Stimulated activated CD8-positive, alpha-beta memory T cell treated with anti-CD3 and anti-CD28 coated beads, Interleukin-2, amount 100 ng/mL, for 1 hour (primary cell): ENCODE data around the gene ZNF524.

Experiments
- DNase-seq, 2 donors: peaks; one replicate each; pipeline ENCODE4 v3.0.0-alpha.2; 2020; ENCODE audit warnings: low read depth in 2 of 2

ZNF524 gene

DNA sequence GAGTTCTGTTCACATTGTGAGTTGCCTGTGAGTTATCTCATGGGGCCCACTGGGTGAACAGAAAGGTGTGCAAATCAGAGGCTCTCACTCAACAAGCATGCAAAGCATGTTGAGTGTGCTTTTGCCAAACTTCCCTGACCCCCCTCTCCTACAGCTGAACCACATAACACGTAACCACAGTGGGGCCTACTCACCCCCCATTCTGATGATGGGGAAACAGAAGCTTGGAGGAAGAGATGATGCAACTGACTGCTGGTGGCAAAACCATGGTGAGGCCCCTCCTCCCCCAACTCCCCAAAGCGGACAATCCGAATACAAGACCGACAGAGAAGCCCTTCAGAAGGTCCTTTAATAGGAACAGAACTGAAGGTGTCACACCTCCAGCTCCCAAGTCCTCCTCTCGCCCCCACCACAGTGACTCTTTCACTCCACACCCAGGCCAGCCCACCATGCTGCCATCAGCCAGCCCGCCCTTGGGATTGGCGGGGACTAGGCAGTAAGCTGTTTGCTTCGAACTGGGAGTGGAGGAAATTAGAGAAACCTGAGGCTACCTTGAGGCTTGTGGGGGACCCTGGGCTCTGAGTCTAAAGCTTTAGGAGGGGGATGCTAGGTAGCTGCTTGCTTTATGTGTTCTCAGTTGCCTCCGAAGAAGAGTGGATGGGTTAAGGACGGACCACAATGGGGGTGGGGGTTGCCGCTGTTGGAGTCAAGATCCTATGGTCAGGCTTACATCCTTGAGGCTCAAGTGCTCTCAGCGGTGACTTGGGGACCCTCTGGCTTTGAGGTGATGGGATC, 20.5 kb downstream of the ZNF524 start:
- DNase-seq, result no peak

DNA sequence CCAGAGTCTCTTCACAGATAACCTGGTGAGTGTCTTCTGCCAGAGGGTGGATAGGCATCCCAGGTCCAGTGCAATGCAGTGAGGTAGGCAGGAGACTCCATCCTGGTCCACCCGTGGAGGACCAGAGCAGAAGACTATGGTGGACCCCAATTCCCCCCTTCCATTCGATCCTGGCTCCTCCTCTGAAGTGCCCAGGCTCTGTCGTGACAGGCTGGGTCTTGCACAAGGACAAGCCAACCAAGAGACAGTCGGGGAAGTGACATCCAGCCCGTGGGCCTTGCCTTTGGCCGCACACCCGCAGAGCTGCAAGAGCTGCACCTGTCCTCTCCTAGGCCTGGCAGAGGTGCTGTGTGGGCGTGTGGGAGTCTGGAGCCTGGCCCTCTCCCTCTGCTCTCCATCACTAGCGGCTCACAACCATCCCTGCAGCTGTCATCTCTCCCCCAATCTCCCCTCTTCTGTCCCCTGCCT, 21.2 kb downstream of the ZNF524 start:
- DNase-seq, result no peak

DNA sequence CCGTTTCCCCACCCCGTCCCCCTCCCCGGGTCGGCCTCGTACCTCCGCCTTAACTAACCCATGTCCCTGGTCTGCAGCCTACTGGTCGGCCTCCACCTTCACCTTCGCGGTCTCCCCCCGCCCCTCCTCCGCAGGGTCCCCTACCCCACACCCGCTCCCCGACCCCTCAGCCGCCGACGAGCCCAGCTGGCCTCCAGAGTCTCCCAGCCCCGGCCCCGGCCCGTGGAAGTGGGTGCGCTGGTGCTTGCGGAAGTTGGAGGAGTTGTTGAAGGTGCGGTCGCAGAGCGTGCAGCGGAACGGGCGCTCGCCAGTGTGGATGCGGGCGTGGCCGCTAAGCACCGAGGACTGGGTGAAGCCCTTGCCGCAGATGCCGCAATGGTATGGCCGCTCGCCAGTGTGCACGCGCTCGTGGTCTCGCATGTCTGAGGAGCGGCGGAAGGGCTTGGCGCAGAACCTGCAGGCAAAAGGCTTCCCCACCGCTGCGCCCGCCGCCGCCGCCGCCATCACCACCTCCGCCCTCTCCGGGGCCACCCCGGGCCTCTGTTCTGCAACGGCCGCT, 21.7 kb downstream of the ZNF524 start:
- DNase-seq, result no peak

DNA sequence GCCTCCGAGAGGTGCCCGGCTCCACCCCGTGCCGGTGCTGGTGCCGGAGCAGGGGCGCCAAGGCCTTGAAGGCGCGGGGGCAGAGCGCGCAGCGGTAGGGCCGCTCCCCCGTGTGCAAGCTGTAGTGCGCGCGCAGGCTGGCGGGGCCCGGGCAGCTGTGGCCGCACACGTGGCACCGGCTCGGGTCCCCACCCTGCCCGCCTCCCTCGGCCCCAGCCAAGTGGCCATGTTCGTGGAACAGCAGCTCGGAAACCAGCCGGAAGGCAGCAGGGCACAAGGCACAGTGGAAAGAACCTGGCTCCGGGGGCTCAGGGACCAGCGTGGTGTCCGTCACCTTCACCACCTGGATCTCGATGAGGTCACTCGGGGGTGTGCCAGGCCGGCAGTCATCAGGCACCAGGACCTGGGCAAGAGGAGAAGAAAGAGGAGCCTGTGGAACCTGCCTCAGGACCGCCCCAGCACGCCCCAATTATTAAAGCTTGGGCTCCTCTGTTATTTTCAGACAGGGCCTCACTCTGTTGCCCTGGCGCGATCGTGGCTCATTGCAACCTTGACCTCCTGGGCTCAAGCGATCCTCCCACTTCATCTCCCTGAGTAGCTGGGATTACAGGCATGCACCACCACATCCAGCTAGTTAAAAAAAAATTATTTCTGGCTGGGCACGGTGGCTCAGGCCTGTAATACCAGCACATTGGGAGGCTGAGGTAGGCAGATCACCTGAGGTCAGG, 22.3 kb downstream of the ZNF524 start:
- DNase-seq, result no peak

DNA sequence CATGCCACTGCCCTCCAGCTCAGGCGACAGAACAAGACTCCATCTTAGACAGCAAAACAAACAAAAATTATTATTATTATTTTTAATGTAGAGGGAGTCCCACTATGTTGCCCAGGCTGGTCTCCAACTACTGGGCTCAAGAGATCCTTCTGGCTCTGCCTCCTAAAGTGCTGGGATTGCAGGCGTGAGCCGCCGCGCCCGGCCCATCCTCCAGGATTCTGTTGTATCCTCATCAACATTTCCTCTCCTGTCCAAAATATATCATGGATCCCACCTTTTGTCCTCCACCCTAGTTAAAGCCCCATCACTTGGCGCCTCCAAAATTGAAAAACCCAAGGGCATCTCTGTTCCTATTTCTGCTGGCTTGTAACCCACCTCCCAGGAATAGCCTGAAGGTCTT, 23.0 kb downstream of the ZNF524 start:
- no peak for DNase-seq

DNA sequence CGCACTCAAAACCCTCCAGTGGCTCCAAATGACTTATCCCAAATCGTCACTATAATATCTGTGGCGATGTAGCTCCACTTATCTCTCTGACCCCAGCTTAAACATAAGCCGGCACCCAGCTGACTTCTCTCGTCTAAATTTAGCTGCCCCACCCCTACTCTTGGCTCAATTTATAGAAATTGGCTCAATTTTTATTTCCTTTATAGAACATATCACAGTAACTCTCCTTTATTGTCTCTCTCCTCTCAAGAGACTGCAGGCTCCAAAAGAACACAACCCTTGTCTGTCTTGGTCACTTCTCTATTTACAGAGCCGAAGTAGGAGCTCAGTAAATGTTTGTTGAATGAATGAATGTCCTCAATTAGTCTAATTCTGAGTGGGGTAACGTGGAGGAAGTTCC, 23.5 kb downstream of the ZNF524 start:
- no peak for DNase-seq

DNA sequence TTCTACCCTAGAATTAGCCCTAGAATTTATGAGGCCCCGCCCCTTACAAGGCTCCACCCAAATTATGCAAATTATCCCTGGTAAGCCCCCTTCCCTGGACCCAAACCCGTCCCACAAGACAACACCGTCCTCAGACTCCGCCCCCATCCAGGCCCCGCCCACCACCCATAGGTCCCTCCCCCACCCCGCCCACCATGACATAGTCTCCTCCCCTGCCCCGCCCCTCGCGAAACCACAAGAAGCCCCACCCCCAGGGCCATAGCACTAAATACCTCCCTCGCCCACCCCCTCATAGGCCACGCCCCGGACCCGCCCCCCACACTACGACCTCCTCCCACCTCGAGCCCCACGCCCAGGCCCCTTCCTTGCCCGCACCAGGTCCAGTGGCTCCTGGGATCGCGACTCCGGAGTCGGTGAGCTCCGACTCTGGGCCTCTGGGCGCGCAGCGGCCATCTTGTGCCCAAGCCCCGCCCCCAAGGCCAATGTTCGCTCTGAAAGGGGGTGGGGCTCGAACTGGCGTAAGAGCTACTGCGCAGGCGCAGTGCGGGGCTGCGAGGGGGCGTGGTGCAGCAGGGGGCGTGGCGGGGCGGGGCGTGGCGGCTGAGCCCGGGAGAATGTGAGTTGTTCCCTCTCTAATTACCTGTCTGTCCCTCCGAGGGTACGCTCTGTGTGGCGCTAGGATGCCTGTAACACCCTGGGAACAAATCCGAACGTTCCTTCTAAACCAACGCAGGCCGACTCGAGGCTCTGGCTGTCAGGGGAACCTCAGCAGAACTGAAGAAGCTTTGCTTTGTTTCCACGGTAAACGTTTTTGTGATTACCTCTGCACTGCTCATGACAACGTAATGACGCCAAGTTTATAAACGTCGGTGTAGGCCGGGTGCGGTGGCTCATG, 24.3 kb downstream of the ZNF524 start, which contains the start of gene ZNF784:
ZNF784 (minus strand) TSS at position 458 of the 895 bp plus-strand sequence; CDS start at position 453, 5 bp downstream.
- DNase-seq, result peak; percentile 88 to 94

DNA sequence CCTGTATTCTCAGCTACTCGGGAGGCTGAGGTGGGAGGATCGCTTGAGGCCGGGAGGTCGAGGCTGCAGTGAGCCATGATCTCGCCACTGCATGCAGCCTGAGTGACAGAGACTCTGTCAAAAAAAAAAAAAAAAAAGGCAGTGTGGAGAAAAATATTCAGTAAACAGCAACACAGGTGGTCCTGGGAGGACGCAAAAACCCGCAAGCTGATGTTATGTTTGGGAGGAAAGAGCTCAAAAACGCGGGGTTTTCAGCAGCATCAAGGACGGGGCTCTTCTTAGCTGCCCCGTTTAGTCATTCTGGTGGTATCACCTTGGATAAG, 24.9 kb downstream of the ZNF524 start:
- DNase-seq, result no peak

DNA sequence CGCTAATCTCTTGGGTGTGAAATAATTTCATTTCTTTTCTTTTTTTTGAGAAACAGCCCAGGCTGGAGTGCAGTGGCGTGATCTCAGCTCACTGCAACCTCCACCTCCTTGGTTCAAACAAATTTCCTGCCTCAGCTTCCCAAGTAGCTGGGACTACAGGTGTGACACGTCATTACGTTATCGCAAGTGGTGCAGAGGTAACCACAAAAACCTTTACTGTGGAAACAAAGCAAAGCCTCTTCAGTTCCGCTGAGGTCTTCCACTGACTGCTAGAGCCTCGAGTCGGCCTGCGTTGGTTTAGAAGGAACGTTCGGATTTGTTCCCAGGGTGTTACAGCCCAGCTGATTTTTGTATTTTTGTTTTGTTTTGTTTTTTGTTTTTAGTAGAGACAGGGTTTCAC, 26.3 kb downstream of the ZNF524 start:
- DNase-seq, result no peak

DNA sequence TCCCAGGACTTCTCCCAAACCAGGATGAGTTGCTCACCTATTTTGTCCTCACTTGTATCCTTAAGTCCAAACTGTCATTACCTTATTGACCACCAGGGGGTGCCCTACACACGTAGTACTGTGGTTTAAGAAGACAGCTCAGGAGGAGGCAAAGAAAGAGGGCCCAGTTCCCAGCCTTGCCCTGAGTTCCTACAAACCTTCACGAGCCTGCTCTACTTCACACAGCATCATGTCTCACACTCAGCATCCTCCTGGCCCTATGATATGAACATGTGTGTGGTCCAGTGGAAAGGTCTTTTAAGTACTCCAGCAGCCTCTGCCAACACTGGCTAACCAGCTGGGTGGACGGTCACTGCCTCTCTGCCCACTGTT, 32.4 kb downstream of the ZNF524 start:
- DNase-seq, result peak; percentile 67 to 80

DNA sequence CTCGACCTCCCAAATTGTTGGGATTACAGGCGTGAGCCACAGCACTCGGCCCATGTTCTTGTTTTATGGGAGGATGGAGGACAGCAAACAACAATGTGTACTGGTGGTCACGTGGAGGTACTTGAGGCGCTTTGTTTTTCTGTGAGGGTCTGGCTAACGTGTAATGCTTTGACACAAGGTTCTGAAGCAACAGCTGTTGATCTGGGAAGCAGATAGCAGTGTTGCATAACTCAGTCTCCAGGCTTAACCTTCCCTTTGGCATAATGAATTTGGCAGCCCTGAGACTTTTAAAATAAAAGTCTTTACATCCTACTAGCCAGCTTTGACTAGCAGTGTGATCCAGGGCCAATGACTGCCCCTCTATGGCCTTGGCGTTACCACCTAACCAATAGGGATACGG, 33.8 kb downstream of the ZNF524 start:
- no peak for DNase-seq

DNA sequence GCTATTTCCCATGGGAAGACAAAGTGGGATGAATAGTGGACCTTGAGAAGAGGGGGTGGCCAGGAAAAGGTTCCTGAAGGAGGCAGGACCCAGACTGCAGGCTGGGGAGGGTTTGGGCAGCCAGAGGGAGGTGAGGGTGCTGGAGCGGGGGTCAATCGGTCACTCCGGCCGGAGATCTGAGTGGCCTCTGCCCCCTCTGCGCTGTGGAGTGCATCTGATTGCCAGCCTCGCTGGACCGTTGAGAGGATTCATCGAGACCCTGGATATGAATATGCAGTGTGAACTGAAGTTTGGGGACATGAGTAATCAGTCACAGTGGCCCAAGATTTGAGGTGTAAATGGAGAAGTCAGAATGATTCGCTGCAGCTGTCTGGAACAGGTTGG, 35.2 kb downstream of the ZNF524 start:
- no peak for DNase-seq

DNA sequence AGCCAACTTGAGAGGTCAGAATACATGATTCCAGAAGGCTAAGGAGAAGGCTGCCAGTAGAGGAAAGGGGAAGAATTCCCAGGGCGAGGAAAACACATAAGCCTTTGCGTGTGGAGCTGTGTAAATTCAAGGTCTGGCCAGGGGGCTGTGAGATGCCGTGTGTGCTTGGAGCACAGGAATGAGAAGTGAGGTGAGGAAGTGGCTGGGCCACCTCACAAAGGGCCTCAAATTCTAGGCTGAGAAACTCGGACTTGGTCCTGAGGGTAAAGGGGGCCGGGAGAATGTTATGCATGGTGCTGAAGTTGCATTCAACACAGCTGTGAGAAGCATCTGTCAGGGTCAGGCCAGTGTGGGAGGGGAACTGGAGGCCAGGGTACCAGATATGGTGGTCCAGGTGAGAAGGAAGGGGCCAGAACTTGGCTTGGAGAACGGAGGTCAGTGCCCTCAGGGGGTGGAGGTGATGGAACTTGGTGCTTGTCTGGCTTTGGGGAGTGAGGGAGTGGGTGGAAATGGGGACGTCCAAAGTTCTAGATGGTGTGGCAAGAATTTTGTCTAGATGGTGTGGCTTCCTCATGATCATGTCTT, 35.9 kb downstream of the ZNF524 start:
- no peak for DNase-seq

DNA sequence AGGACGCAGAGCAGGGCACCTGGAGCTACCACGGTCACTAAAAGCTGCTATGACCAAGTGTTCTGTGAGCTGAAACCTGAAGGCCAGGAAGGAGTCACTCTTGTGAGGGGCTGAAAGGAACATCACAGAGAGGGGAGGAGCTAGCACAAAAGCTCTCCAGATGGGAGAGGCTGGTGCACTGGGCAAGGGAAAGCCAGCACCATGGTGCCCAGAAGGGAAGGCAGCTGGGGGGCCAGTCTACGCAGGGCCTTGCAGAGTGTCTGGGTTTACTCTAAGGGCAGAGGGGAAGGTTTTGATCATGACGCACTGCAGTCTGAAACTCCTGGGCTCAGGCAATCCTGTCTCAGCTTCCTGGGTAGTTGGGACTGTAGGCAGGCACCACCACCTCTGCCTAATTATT, 36.6 kb downstream of the ZNF524 start:
- no peak for DNase-seq

DNA sequence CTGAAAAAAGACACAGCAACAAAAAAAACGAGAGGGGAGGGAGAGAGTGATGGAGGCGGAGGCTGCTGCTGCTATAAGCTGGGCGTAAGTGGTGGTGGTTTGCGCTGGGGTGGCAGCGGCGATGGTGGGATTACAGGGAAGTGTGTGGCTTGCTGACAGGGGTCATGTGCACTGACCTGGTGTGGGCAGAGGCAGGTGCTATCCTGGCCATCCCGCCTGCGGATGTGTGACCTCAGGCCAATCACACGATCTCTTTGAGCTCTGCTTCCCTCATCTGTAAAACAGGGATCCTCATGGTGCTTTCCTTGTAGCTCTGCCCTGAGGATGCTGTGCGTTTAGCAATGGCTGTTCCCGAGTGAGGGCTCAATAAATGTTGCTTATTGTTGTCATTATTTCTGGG, 37.4 kb downstream of the ZNF524 start:
- no peak for DNase-seq

DNA sequence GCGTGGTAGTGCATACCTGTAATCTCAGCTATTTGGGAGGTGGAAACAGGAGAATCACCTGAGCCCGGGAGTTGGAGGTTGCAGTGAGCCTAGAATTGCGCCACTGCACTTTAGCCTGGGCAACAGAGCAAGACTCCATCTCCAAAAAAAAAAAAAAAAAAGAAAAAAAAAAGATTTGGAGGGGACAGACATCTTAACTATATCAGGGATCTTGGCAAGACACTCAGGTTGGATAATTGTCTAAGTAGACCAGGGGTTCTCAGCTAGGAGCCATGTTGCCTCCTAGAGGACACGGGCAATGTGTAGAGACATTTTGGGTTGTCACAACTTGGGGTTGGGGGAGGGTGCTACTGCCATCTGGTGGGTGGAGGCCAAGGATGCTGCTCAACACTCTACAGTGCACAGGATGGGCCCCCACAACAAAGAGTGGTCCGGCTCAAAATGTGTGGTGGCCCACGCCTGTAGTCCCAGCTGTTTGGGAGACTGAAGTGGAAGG, 38.8 kb downstream of the ZNF524 start:
- no peak for DNase-seq

DNA sequence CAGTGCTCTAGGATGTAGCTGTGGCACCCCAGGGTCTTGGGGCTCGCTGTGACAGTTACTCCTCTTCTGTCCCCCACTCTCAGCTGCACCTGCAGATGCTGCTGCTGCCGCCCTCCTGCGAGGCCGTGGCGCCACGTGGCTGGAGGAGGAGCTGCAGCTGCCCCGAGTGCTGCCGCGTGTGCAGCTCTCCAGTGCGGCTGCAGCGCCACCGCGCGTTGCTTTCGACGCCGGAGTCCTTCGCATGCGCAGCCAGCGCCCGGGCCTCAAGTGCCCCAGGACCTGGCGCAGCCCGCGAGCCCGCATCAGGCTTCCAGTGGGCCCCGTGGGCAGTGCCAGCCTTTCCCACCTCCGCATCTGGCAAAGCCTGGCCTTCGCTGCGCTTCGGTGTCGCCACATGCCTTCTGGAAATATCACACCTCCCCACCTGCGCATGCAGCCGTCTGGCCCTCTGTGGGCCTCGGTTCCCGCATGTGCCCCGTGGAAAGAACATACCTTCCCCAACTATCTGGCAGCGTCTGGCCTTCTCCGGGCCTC, 40.0 kb downstream of the ZNF524 start:
- peak in 1 of 2 donors; percentile 54 for DNase-seq

DNA sequence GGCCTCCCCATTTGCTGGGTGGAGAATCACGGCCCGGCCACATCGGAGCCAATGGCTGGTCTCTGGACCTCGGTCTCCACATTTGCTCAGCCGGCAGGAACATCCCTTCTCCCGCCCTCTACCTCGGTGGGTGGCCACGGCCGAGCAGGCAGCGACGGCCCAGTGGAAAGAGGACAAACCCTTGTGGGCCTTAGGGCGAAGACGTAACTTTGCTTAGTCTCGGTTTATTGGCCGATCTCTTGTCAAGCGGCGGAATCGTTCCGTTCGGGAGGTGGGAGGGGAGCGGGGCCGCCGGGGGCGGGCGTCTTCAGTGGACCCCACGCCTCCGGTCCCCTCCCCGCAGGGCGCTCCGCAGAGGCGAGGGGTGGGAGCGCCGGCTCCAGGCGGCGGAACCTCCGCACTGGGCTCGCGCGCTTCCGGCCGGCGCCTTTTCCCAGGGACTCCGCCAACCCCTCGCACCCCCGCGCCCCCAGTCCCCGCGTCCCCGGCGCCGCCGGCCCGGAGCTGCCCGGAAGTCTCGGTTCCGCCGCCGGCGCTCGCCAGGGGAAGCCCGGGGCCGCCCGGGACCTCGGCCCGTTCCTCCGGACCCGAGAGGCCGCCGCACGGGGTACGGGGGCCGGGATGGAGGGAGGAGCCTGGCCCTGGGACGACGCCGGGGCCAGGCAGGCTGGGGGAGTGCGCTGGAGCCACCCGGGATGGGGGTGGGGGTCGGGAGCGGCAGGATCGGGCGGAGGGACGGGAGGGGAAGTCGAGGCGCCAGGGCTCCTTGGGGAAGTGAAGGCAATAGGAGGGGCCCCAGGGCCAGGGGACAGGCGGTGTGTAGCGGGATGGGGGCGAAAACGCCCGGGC, 40.7 kb downstream of the ZNF524 start, which contains the start of gene ZNF580:
ZNF580 (plus strand) TSS at position 426 of the 849 bp plus-strand sequence. CDS start 1,507 bp downstream, outside the sequence.
- DNase-seq, result no peak

DNA sequence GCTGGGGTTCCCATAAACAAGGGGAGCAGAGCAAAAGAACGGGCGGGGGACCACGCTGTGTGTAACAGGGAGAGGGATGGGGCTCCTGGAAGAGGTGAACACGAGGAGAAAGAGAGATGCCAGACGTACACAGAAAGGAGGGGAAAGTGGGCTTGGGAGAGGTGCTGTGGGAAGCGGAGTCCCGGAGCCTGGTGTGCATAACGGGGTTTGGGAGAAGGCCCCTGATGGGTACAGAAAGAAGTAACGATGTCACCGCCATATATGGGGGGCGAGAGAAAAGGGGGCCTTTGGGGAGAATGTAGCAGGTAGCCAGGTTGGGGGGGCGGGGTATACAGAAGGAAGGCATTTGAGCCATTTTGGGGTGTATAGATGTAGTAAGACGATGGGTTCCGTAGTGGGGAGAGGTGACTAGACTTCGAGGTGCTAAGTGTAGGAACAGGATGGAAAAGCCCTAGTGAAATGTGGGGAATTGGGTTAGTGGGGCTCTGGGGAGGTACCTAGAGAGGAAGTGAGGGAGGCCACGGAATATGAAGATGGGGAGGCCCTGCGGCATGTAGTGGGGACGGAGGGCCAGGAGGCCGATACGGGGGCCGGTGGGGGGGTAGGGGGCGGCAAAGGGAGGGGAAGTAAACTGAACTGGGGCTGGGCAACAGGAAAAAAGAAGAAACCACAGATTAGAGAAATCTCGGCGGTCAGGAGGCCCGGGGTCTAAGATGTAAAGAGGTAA, 41.5 kb downstream of the ZNF524 start:
- DNase-seq, result no peak
